Measurements from ENCODE around the gene ACTRT2. TPM values are rescaled to one million over a fixed set of nuclear protein-coding genes. Genes with fewer than 3 reads are reported as not detected.

ACTRT2 gene
- total and polyA plus RNA-seq, 7 experiments from 2014 or later: not detected

GRCh38 chr1:3035563-3036446, 14.5 kb downstream of the ACTRT2 start:
- ChIA-PET CTCF (no interaction called here), POLR2A (no interaction called here)
- Mint-ChIP-seq H3K4me3 (no peak overlapping the region), H3K36me3 (no peaks in the 10 kb centered on the region), H3K27ac (peak overlapping the region in 4 of 9 donors; percentile 23 to 79 (median 46)), H3K27me3 (peaks cover 0 to 2% (median 0%) of the 10 kb centered on the region in 5 donors), H3K9me3 (no peaks in the 10 kb centered on the region), H3K4me1 (peaks cover 5 to 35% (median 21%) of the 10 kb centered on the region in 7 donors)
- Histone ChIP-seq H3K9me3 (ENCODE audit: control insufficient read depth in 2 of 3, low read length in 3 of 3) (no peaks in the 10 kb centered on the region), H3K4me3 (ENCODE audit: low read length) (no peak overlapping the region), H3K36me3 (ENCODE audit: control insufficient read depth in 2 of 3, insufficient read depth in 3 of 3, low read length in 3 of 3) (no peaks in the 10 kb centered on the region), H3K27ac (ENCODE audit: low read depth, low read length) (no peak overlapping the region), H3K27me3 (ENCODE audit: control insufficient read depth in 2 of 2, insufficient read depth in 2 of 2, low read length in 2 of 2) (no peaks in the 10 kb centered on the region), H3K4me1 (ENCODE audit: control insufficient read depth in 2 of 2, insufficient read depth in 2 of 2, low read length in 2 of 2) (peaks cover 0 to 39% of the 10 kb centered on the region in 2 donors)
- intact Hi-C loops (cut with micrococcal nuclease): loop anchor here in 1 of 2 donors (10.0 kb wide), 1 partner anchor 621 kb away; the partner anchor contains the start of gene PEX10
- no peak for ATAC-seq
- no peak for DNase-seq

- Histone ChIP-seq H3K9me3 (ENCODE audit: control insufficient read depth in 2 of 3, low read length in 3 of 3) (no peaks in the 10 kb centered on the region), H3K27me3 (ENCODE audit: control insufficient read depth in 2 of 2, insufficient read depth in 2 of 2, low read length in 2 of 2) (no peaks in the 10 kb centered on the region), H3K4me3 (ENCODE audit: low read length) (no peak overlapping the region), H3K4me1 (ENCODE audit: control insufficient read depth in 2 of 2, insufficient read depth in 2 of 2, low read length in 2 of 2) (peaks cover 0 to 40% of the 10 kb centered on the region in 2 donors), H3K36me3 (ENCODE audit: control insufficient read depth in 2 of 3, insufficient read depth in 3 of 3, low read length in 3 of 3) (no peaks in the 10 kb centered on the region), H3K27ac (ENCODE audit: low read depth, low read length) (no peak overlapping the region)
- H3K4me3 Mint-ChIP-seq: no peak overlapping the region
- intact Hi-C loops (cut with micrococcal nuclease): loop anchor here in 1 of 2 donors (10.0 kb wide), 1 partner anchor 622 kb away; the partner anchor contains the start of gene PEX10
- H3K36me3 Mint-ChIP-seq: no peaks in the 10 kb centered on the region
- H3K9me3 Mint-ChIP-seq: no peaks in the 10 kb centered on the region
- ChIA-PET POLR2A (no interaction called here), CTCF (no interaction called here)
- peaks cover 5 to 35% (median 21%) of the 10 kb centered on the region in 7 donors for H3K4me1 Mint-ChIP-seq
- DNase-seq: no peak
- H3K27me3 Mint-ChIP-seq: peaks cover 0 to 2% (median 0%) of the 10 kb centered on the region in 5 donors
- peak overlapping the region in 1 of 9 donors; percentile 79 for H3K27ac Mint-ChIP-seq
- no peak for ATAC-seq
These were observed 15.4 kb downstream of the ACTRT2 start for GRCh38 chr1:3036447-3037280.

- peak in 1 of 9 donors; percentile 6 for DNase-seq
- peaks cover 0 to 2% (median 0%) of the 10 kb centered on the region in 5 donors for H3K27me3 Mint-ChIP-seq
- intact Hi-C loops (cut with micrococcal nuclease): loop anchor here in 1 of 2 donors (10.0 kb wide), 1 partner anchor 623 kb away; the partner anchor contains the start of gene PEX10
- peaks cover 2 to 30% (median 21%) of the 10 kb centered on the region in 7 donors for H3K4me1 Mint-ChIP-seq
- H3K27ac ChIP-seq (ENCODE audit: low read depth, low read length): no peak overlapping the region
- H3K27ac Mint-ChIP-seq: no peak overlapping the region
- no peaks in the 10 kb centered on the region for H3K36me3 Mint-ChIP-seq
- ChIA-PET CTCF (no interaction called here), POLR2A (no interaction called here)
- ATAC-seq: no peak
- no peaks in the 10 kb centered on the region for H3K9me3 ChIP-seq (ENCODE audit: control insufficient read depth in 2 of 3, low read length in 3 of 3)
- no peaks in the 10 kb centered on the region for H3K9me3 Mint-ChIP-seq
- H3K4me3 ChIP-seq (ENCODE audit: low read length): no peak overlapping the region
- H3K36me3 ChIP-seq (ENCODE audit: control insufficient read depth in 2 of 3, insufficient read depth in 3 of 3, low read length in 3 of 3): no peaks in the 10 kb centered on the region
- H3K4me1 ChIP-seq (ENCODE audit: control insufficient read depth in 2 of 2, insufficient read depth in 2 of 2, low read length in 2 of 2): peaks cover 0 to 34% of the 10 kb centered on the region in 2 donors
- H3K4me3 Mint-ChIP-seq: no peak overlapping the region
- H3K27me3 ChIP-seq (ENCODE audit: control insufficient read depth in 2 of 2, insufficient read depth in 2 of 2, low read length in 2 of 2): no peaks in the 10 kb centered on the region
These were observed 16.2 kb downstream of the ACTRT2 start for GRCh38 chr1:3037281-3038040.

GRCh38 chr1:3038113-3038551, 16.9 kb downstream of the ACTRT2 start:
- H3K4me3 Mint-ChIP-seq: no peak overlapping the region
- Histone ChIP-seq H3K9me3 (ENCODE audit: control insufficient read depth in 2 of 3, low read length in 3 of 3) (no peaks in the 10 kb centered on the region), H3K4me1 (ENCODE audit: control insufficient read depth in 2 of 2, insufficient read depth in 2 of 2, low read length in 2 of 2) (peaks cover 0 to 29% of the 10 kb centered on the region in 2 donors), H3K4me3 (ENCODE audit: low read length) (no peak overlapping the region), H3K27me3 (ENCODE audit: control insufficient read depth in 2 of 2, insufficient read depth in 2 of 2, low read length in 2 of 2) (no peaks in the 10 kb centered on the region), H3K27ac (ENCODE audit: low read depth, low read length) (no peak overlapping the region), H3K36me3 (ENCODE audit: control insufficient read depth in 2 of 3, insufficient read depth in 3 of 3, low read length in 3 of 3) (no peaks in the 10 kb centered on the region)
- peaks cover 0 to 2% (median 0%) of the 10 kb centered on the region in 5 donors for H3K27me3 Mint-ChIP-seq
- no peak overlapping the region for H3K27ac Mint-ChIP-seq
- CTCF ChIA-PET: no interaction called here
- intact Hi-C loops (cut with micrococcal nuclease): loop anchor here in 1 of 2 donors (10.0 kb wide), 1 partner anchor 623 kb away; the partner anchor contains the start of gene PEX10
- H3K4me1 Mint-ChIP-seq: peaks cover 2 to 25% (median 16%) of the 10 kb centered on the region in 7 donors
- POLR2A ChIA-PET: no interaction called here
- DNase-seq (peak in 1 of 9 donors; percentile 2), ATAC-seq (no peak)
- H3K36me3 Mint-ChIP-seq: no peaks in the 10 kb centered on the region
- no peaks in the 10 kb centered on the region for H3K9me3 Mint-ChIP-seq

- H3K27me3 Mint-ChIP-seq: peaks cover 0 to under 1% (median 0%) of the 10 kb centered on the region in 5 donors
- no peak overlapping the region for H3K4me3 ChIP-seq (ENCODE audit: low read length)
- H3K4me1 Mint-ChIP-seq: peaks cover 0 to 20% (median 11%) of the 10 kb centered on the region in 7 donors
- no peak overlapping the region for H3K27ac ChIP-seq (ENCODE audit: low read depth, low read length)
- H3K36me3 Mint-ChIP-seq: no peaks in the 10 kb centered on the region
- intact Hi-C loops (cut with micrococcal nuclease): loop anchor here in 1 of 2 donors (10.0 kb wide), 1 partner anchor 624 kb away; the partner anchor contains the start of gene PEX10
- peak in 1 of 9 donors; percentile 11 for DNase-seq
- H3K9me3 Mint-ChIP-seq: no peaks in the 10 kb centered on the region
- no peak for ATAC-seq
- H3K4me1 ChIP-seq (ENCODE audit: control insufficient read depth in 2 of 2, insufficient read depth in 2 of 2, low read length in 2 of 2): peaks cover 0 to 23% of the 10 kb centered on the region in 2 donors
- H3K27ac Mint-ChIP-seq: no peak overlapping the region
- ChIA-PET CTCF (no interaction called here), POLR2A (interaction anchor here (0.9 kb wide), 1 partner anchor 11 kb away, joined by 3 read pairs; no protein-coding TSS in a partner anchor)
- no peaks in the 10 kb centered on the region for H3K27me3 ChIP-seq (ENCODE audit: control insufficient read depth in 2 of 2, insufficient read depth in 2 of 2, low read length in 2 of 2)
- H3K36me3 ChIP-seq (ENCODE audit: control insufficient read depth in 2 of 3, insufficient read depth in 3 of 3, low read length in 3 of 3): no peaks in the 10 kb centered on the region
- H3K9me3 ChIP-seq (ENCODE audit: control insufficient read depth in 2 of 3, low read length in 3 of 3): no peaks in the 10 kb centered on the region
- no peak overlapping the region for H3K4me3 Mint-ChIP-seq
These were observed 17.4 kb downstream of the ACTRT2 start for GRCh38 chr1:3038571-3039181.
